GM12872 (cell line): ENCODE data around the gene ISYNA1.

Source experiments
- TF ChIP-seq, protein P1 (sequence below): IDR thresholded peaks from 3 replicates; pipeline ENCODE4 v1.5.1; 2011; ENCODE audit warnings: low read depth, mild to moderate bottlenecking, low read length, moderate library complexity; ENCODE audit not compliant: insufficient read depth

Gene ISYNA1

DNA sequence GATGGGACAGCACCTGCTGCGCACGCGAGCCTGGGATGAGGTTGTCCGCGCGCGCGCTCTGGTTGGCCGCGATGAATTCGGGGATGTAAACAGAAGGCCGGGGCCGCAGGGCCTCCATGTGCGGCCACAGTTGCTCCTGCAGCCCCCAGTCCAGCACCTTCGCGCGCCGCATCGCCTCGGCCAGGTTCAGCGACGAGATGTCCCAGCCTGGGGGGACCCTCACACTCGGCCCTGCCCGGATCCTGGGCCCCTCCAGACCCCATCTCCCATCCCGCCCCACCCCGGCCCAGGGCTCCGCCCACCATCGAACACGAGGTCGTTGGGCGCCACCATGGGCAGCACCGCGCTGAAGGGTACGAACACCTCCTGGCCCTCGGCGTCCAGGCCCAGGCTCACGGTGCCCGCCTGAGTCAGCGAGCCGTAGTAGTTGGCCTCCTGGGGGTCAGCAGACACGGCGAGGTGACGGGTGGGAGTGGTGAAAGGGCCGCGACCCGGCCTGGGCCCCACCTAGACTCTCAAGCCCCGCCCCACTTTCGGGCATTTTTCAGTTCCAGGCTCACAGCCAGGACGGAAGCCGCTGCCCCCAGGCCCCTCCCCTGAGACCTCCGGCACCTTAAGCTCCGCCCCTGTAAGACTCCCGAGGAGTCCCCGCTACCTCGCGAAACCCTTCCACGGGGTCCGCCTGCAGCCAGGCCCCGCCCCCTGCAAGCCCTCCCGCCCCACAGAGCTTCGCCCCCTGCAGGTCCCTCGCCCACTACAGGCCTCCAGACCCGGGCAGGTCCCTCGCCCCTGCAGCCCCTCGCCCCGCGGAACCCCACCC is 1.1 kb downstream of the ISYNA1 start:
- TF ChIP-seq, protein P1, sequence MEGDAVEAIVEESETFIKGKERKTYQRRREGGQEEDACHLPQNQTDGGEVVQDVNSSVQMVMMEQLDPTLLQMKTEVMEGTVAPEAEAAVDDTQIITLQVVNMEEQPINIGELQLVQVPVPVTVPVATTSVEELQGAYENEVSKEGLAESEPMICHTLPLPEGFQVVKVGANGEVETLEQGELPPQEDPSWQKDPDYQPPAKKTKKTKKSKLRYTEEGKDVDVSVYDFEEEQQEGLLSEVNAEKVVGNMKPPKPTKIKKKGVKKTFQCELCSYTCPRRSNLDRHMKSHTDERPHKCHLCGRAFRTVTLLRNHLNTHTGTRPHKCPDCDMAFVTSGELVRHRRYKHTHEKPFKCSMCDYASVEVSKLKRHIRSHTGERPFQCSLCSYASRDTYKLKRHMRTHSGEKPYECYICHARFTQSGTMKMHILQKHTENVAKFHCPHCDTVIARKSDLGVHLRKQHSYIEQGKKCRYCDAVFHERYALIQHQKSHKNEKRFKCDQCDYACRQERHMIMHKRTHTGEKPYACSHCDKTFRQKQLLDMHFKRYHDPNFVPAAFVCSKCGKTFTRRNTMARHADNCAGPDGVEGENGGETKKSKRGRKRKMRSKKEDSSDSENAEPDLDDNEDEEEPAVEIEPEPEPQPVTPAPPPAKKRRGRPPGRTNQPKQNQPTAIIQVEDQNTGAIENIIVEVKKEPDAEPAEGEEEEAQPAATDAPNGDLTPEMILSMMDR: no peak

DNA sequence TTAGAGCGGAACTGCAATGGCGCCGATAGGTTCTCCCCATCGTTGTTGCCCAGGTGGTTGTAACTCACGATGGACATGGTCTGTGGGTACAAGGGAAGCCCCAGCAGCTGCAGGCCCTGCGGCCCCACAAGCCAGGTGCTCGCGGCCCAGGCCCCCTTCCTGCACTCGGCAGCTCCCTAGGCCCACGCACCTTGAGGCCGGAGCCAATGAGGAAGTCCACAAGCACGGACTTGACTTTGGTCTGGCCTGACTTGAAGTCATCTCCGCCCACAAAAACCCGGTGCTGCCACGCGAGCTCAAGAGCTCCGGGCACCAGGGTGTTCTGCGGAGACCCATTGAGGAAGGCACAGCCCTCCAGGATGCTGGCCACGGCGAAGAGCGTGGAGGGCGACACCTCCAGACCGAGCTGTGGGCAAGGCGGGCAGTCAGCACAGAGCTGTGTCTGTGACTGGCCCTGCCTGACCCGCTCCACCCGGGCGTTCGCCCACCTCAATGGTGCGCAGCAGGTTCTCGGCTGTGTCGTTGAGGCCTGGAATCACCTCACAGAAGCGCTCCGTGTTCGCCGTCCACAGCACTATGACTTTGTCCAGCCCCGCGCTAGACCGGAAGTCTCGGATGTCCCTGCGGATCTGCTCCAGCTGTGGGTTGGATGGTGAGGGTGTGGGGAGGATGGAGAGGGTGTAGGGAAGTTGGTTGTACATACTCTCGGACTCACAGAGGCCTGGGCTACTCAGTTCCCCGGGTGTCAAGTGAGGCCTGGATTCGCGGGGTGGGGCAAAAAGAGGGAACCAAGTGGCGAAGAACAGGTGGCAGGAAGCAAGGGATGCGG is 1.9 kb downstream of the ISYNA1 start:
- TF ChIP-seq, protein P1: no peak

DNA sequence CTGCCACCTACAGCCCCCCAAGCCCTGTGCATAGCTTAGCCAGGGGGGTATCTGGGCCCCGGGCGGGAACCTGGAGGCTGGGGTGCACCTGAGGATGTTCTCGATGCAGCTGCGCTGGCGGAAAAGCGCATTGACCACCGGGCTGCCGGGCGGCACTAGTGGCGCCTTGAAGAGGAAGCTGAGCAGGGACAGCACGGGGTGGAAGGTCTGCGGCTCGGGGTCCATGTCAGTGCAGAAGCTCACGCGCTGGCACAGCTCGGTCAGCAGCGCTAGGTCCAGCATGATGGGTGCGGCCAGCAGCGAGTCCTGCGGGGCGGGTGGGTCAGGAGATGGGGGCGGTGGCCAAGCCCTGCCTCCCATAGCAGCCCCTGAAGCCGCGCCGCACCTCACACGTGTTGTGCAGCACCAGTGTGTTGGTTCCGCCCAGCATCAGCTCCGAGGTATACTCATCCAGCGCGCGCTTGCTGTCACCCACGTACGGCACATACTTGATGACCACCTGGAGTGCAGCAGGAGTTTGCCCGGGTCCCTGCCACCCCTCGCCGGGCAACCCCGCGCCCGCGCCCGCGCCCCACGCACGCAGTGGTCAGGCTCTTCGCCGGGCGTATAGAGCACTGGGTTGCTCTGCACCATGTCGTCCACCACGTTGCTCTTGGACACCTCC is 2.6 kb downstream of the ISYNA1 start:
- TF ChIP-seq, protein P1: no peak

DNA sequence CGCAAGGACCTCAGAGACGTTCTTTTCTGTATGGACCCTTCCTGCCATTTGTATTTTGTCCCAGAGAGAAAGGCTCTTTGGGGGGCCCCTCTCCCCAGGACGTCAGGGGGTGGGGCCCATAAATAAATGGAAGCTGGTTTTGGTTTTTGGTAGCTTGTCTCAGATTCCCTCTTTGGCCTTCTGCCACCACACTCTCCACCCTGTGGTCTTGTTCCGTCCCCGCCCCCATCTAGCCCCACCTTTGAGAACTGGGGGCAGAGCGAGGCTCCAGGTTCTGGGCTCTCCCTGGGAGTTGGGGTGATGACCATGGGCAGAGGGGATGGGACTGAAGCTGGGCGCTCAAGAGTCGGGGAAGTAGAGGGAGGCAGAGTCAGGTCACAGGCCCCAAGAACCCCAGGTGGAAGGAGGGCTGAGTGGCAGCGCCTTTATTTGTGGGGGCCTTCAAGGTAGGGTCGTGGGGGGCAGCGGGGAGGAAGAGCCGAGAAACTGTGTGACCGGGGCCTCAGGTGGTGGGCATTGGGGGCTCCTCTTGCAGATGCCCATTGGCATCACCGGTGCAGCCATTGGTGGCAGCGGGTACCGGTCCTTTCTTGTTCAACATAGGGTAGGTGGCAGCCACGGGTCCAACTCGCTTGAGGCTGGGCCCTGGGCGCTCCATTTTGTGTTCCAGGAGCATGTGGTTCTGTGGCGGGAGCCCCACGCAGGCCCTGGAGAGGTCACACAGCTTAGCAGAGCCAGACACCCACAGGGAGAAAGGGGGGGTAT is 3.3 kb downstream of the ISYNA1 start:
- TF ChIP-seq, protein P1: no peak

DNA sequence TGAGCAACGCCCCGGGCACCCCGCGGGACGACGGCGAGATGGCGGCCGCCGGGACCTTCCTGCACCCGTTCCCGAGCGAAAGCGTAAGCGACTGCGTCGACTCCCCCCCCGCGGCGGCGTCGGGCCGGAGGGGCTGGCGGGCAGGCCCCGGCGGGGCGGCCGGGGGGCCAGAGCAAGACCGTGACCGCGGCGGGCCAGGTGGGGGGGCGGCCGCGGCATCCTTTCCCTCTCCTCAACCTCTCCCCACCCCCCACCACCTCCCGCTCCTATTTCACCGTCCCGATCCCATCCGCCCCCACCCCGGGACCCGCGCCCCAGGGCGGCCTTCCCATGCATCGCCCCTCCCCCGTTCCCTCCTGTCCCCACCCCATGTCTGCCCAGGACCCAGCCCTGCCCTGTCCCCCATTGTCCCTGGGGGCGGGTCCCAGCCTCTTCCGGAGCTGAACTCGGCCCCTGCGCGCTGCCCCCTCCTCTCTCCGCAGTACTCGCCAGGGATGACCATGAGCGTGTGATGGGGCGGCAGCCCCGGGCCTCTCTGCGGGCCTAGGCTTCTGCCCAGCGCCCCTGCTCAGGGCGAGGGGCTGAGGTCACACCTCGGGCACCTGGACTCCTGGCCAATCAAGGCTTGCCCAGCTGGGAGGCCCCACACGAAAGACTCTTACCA is 4.1 kb downstream of the ISYNA1 start:
- TF ChIP-seq, protein P1: no peak

DNA sequence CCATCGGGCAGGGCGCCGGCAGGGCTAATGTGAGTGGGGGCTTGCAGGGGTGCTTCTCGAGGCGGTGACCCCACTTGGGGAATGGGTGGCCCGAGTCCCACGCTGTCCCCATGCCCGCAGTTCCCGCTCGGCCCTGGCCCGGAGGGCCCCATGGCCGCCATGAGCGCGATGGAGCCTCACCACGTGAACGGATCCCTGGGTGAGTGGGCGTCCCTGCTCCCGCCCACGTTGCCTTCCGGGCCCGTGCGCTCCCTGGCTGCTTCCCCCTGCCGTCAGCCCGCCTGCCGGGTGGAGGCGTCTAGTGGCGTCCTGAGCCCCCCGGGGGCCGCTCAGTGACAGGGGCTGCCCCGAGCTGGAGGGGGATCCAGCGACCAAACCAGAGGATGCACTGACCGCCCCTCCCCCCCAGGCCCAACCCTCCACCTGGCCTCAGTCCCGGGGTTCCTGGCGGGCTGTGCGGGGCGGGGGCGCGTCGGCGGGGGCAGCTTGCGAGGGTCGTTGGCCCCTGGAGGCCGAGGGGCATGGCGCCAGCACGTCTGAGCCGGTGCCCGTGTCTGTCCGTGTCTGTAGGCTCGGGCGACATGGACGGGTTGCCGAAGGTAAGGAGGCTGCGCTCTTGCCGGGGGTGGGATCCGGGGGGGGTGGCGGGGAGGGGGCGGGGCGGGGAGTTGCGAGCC is 4.8 kb downstream of the ISYNA1 start:
- TF ChIP-seq, protein P1: no peak
